IMR-90 (cell line): Measurements from ENCODE around the gene CCR9. TPM values are rescaled to one million over a fixed set of nuclear protein-coding genes. Genes with fewer than 3 reads are reported as not detected.

ENCODE experiments used
- ATAC-seq: fragments of 200-7000 bp; cut with Tn5 transposase; 2 replicates; pipeline ENCODE4 v1.9.1; 2020; ENCODE audit warnings: low read depth, mild to moderate bottlenecking, moderate library complexity
- BruUV-seq: library from RNA; stranded (reverse); fragments of 400-500 nt; replicated peaks from 2 replicates; lab custom pipeline; 2021; lab: Mats Ljungman, UMichigan
- CTCF ChIA-PET: fragments of 300-600 bp; formaldehyde crosslinking; extraction: SDS; loops from one replicate; lab custom pipeline; 2021; ENCODE audit warnings: antibody characterized with exemption; lab: Yijun Ruan, JAX
- POLR2A ChIA-PET: fragments of 300-600 bp; sonication (Branson Sonifier 250); formaldehyde crosslinking; loops from one replicate; lab custom pipeline; 2022; ENCODE audit warnings: antibody characterized with exemption; ENCODE audit not compliant: unreplicated experiment; lab: Charles Lee
- DNase-seq: peaks from one replicate; pipeline ENCODE4 v3.0.0; 2013
- H2AFZ ChIP-seq: replicated peaks from 2 replicates; pipeline ENCODE3; 2013; ENCODE audit warnings: low read length, mild to moderate bottlenecking; ENCODE audit not compliant: poor library complexity
- H2AK5ac ChIP-seq: 2 replicates; pipeline ENCODE4 v1.6.1; 2013; ENCODE audit warnings: low read depth, low read length, inconsistent platforms
- H2AK9ac ChIP-seq: replicated peaks from 2 replicates; pipeline ENCODE3; 2013; ENCODE audit warnings: mild to moderate bottlenecking, low read depth, low read length, moderate library complexity; ENCODE audit not compliant: poor library complexity
- H2BK120ac ChIP-seq: 2 replicates; pipeline ENCODE4 v1.6.1; 2013; ENCODE audit warnings: low read depth, low read length, inconsistent platforms
- H2BK15ac ChIP-seq: 3 replicates; pipeline ENCODE4 v1.6.1; 2013; ENCODE audit warnings: low read depth, low read length, inconsistent platforms
- H2BK20ac ChIP-seq: 2 replicates; pipeline ENCODE4 v1.6.1; 2013; ENCODE audit warnings: low read depth, mild to moderate bottlenecking, inconsistent platforms, low read length, moderate library complexity
- H2BK5ac ChIP-seq: 2 replicates; pipeline ENCODE4 v1.6.1; 2013; ENCODE audit warnings: mild to moderate bottlenecking, low read depth, low read length, inconsistent platforms; ENCODE audit not compliant: poor library complexity, severe bottlenecking
- H3K14ac ChIP-seq: replicated peaks from 2 replicates; pipeline ENCODE4 v1.6.1; 2013; ENCODE audit warnings: low read depth, low read length, inconsistent platforms
- H3K18ac ChIP-seq: 2 replicates; pipeline ENCODE4 v1.6.1; 2013; ENCODE audit warnings: low read depth, low read length, control low read depth
- H3K23ac ChIP-seq: 2 replicates; pipeline ENCODE4 v1.6.1; 2013; ENCODE audit warnings: low read depth, low read length, inconsistent platforms
- H3K27ac ChIP-seq: 2 replicates; pipeline ENCODE4 v1.5.1; 2013; ENCODE audit warnings: mild to moderate bottlenecking, control low read depth, low read length; ENCODE audit not compliant: insufficient read depth
- H3K27me3 ChIP-seq: 2 replicates; pipeline ENCODE4 v1.6.1; 2013; ENCODE audit warnings: low read length; ENCODE audit not compliant: control insufficient read depth, insufficient read depth
- H3K36me3 ChIP-seq: 2 replicates; pipeline ENCODE4 v1.6.1; 2013; ENCODE audit warnings: low read length, mixed read lengths; ENCODE audit not compliant: control insufficient read depth, insufficient read depth
- H3K4ac ChIP-seq: 2 replicates; pipeline ENCODE4 v1.6.1; 2013; ENCODE audit warnings: low read depth, low read length, inconsistent platforms
- H3K4me1 ChIP-seq: 2 replicates; pipeline ENCODE4 v1.6.1; 2013; ENCODE audit warnings: low read length, mixed read lengths; ENCODE audit not compliant: control insufficient read depth, insufficient read depth
- H3K4me2 ChIP-seq: 2 replicates; pipeline ENCODE4 v1.6.1; 2013; ENCODE audit warnings: low read depth, mild to moderate bottlenecking, control low read depth, low read length, moderate library complexity
- H3K4me3 ChIP-seq: 2 replicates; pipeline ENCODE4 v1.5.1; 2013; ENCODE audit warnings: low read depth, mild to moderate bottlenecking, control low read depth, low read length, moderate library complexity; ENCODE audit not compliant: insufficient read depth
- H3K56ac ChIP-seq: 2 replicates; pipeline ENCODE4 v1.6.1; 2013; ENCODE audit warnings: low read length, inconsistent platforms; ENCODE audit not compliant: insufficient read depth; ENCODE audit errors: extremely low read depth
- H3K79me1 ChIP-seq, 2 experiments: 2 replicates each; pipeline ENCODE4 v1.6.1; 2013; ENCODE audit warnings: low read length in 2 of 2, inconsistent platforms in 1 of 2, low read depth in 1 of 2
- H3K9ac ChIP-seq: 2 replicates; pipeline ENCODE4 v1.6.1; 2013; ENCODE audit warnings: low read depth, low read length, control low read depth
- H3K9me1 ChIP-seq: 2 replicates; pipeline ENCODE4 v1.6.1; 2013; ENCODE audit warnings: low read length, inconsistent platforms; ENCODE audit not compliant: insufficient read depth
- H3K9me3 ChIP-seq: 2 replicates; pipeline ENCODE4 v1.6.1; 2013; ENCODE audit warnings: low read length; ENCODE audit not compliant: control insufficient read depth, insufficient read depth
- H4K20me1 ChIP-seq: 2 replicates; pipeline ENCODE4 v1.6.1; 2013; ENCODE audit warnings: low read length, inconsistent platforms; ENCODE audit not compliant: insufficient read depth
- H4K5ac ChIP-seq: 2 replicates; pipeline ENCODE4 v1.6.1; 2013; ENCODE audit warnings: mild to moderate bottlenecking, low read depth, low read length, control low read depth
- H4K8ac ChIP-seq, 2 experiments: 2 replicates each; pipeline ENCODE4 v1.6.1; 2013; ENCODE audit warnings: low read depth in 2 of 2, low read length in 2 of 2, control low read depth in 1 of 2, inconsistent platforms in 1 of 2
- H4K91ac ChIP-seq: 2 replicates; pipeline ENCODE4 v1.6.1; 2013; ENCODE audit warnings: low read depth, low read length, inconsistent platforms; ENCODE audit not compliant: insufficient read depth
- BHLHE40 ChIP-seq: fragments of 150-350 bp; IDR thresholded peaks from 2 replicates; pipeline ENCODE4 v1.6.1; 2016; ENCODE audit warnings: mild to moderate bottlenecking, low read depth, low read length
- CEBPB ChIP-seq: IDR thresholded peaks from 2 replicates; pipeline ENCODE4 v1.6.1; 2012; ENCODE audit warnings: low read depth, low read length, improper control_type of control experiment
- CHD1 ChIP-seq: IDR thresholded peaks from 2 replicates; pipeline ENCODE4 v1.6.1; 2012; ENCODE audit warnings: low read depth, low read length, improper control_type of control experiment
- FOS ChIP-seq: fragments of 150-350 bp; IDR thresholded peaks from 2 replicates; pipeline ENCODE4 v1.6.1; 2016; ENCODE audit warnings: low read depth, low read length
- MAFK ChIP-seq: IDR thresholded peaks from 2 replicates; pipeline ENCODE4 v1.6.1; 2012; ENCODE audit warnings: low read depth, low read length, improper control_type of control experiment
- MAZ ChIP-seq: IDR thresholded peaks from 2 replicates; pipeline ENCODE4 v1.6.1; 2012; ENCODE audit warnings: low read depth, mild to moderate bottlenecking, low read length, improper control_type of control experiment, moderate library complexity, borderline replicate concordance
- MXI1 ChIP-seq: IDR thresholded peaks from 2 replicates; pipeline ENCODE4 v1.6.1; 2012; ENCODE audit warnings: low read depth, mild to moderate bottlenecking, low read length, moderate library complexity, borderline replicate concordance
- NFE2L2 ChIP-seq: fragments of 150-350 bp; IDR thresholded peaks from 2 replicates; pipeline ENCODE4 v1.6.1; 2016; ENCODE audit warnings: low read depth, mild to moderate bottlenecking, low read length
- POLR2A ChIP-seq: IDR thresholded peaks from 2 replicates; pipeline ENCODE4 v1.6.1; 2012; ENCODE audit warnings: mild to moderate bottlenecking, low read depth, low read length
- RAD21 ChIP-seq: IDR thresholded peaks from 2 replicates; pipeline ENCODE4 v1.6.1; 2012; ENCODE audit warnings: low read length, improper control_type of control experiment
- RCOR1 ChIP-seq: IDR thresholded peaks from 2 replicates; pipeline ENCODE4 v1.6.1; 2012; ENCODE audit warnings: mild to moderate bottlenecking, low read length, improper control_type of control experiment; ENCODE audit not compliant: insufficient replicate concordance
- RFX5 ChIP-seq: IDR thresholded peaks from 2 replicates; pipeline ENCODE4 v1.8.0; 2012; ENCODE audit warnings: low read depth, mild to moderate bottlenecking, low read length, moderate library complexity
- SMC3 ChIP-seq: fragments of 150-350 bp; IDR thresholded peaks from 2 replicates; pipeline ENCODE4 v1.6.1; 2016; ENCODE audit warnings: low read depth, mild to moderate bottlenecking, antibody characterized with exemption, low read length, moderate library complexity
- WGBS, 2 experiments: methylation state at CpG; one replicate each; pipeline versions ENCODE4 v1.1.5 to v1.1.7; 2013; ENCODE audit warnings: missing lambda C conversion rate in 2 of 2; ENCODE audit not compliant: insufficient read length in 1 of 2; ENCODE audit errors: extremely low coverage in 2 of 2; 5-methylcytosine and 5-hydroxymethylcytosine counted together
- dilution Hi-C: fragments of 300-500 bp; cut with HindIII; formaldehyde crosslinking; loops from one replicate; pipeline ENCODE4 v1.14.3; 2018; ENCODE audit warnings: low sequenced_read_pairs; ENCODE audit not compliant: unreplicated experiment
- in situ Hi-C: fragments of 300-500 bp; cut with MboI; formaldehyde crosslinking; loops from 3 replicates; pipeline ENCODE4 v1.14.3; 2019; ENCODE audit warnings: low sequenced_read_pairs, inconsistent platforms, mixed read lengths
- intact Hi-C: fragments of 100-400 bp; cut with micrococcal nuclease; formaldehyde crosslinking; loops from 2 replicates; pipeline ENCODE4 v1.10.0; 2022
- polyA plus RNA-seq, 3 experiments: library from polyadenylated mRNA; depleted of rRNA; stranded (reverse); fragments of >200 nt; gene quantifications; 2 replicates each; pipeline ENCODE4 v1.2.3, GENCODE V29; 2012; ENCODE audit warnings: low replicate concordance in 1 of 3
- total RNA-seq: library from RNA; depleted of rRNA; stranded (reverse); fragments of >200 nt; gene quantifications from 2 replicates; pipeline ENCODE4 v1.2.3, GENCODE V29; 2012
- TF ChIP-seq, protein P1 (sequence below): conservative IDR thresholded peaks from 2 replicates; pipeline ENCODE4 v1.5.1; 2012; ENCODE audit warnings: mild to moderate bottlenecking, low read depth, low read length, improper control_type of control experiment
- TF ChIP-seq, protein P2 (sequence below): fragments of 150-350 bp; IDR thresholded peaks from 2 replicates; pipeline ENCODE4 v1.6.1; 2017; ENCODE audit warnings: mild to moderate bottlenecking, antibody characterized with exemption, low read length, low read depth

CCR9 gene
- total and polyA plus RNA-seq, 2 of the 4 experiments (the other 2 are of a cell fraction) = not detected

DNA sequence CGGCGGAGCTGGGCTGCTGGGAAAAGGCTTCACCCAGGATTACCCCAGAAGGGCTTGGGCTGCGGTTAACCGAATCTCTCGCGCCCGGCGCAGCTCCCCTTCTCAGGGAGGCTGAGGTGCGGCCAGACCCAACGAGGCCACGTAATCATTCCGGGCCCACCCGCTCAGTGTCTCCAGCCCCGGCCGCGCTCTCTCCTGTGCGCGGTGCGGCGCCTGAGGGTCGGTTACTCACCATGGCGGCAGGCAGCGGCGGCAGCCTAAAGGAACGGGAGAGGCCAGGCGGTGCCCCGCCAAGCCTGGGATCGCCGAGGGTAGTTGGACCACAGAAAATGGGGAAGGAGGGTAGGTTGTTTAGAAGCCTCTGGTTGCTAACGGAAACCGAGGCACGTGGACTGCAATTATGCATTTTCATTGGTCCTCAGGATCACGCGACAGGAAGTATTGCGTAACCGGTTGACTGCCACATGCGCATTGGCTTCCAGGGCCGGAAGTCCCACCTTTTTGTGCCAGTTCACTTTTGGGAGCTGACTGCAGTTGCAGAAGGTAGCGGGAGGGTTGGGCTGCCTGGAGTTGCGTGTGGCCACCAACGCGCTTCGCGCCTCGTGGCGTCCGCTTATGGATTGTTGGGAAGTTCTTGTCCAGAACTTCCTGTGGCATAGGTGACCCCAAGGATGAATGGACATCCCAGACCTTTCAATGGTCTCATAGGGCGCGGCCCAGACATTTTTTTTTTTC, 44.4 kb upstream of the CCR9 start, which contains the start of gene LZTFL1:
TSS of gene LZTFL1 (minus strand) at position 363 of the 735 bp plus-strand sequence. CDS start at position 235, 128 bp downstream.
- Histone ChIP-seq H2AK9ac (peak within 1 kb of the TSS; percentile 48), H3K4me3 (peak within 1 kb of the TSS; percentile 63), H2BK15ac (no peak within 1 kb of the TSS), H3K9ac (peak within 1 kb of the TSS; percentile 47), H3K27me3 (peaks cover 4% of the 10 kb centered on the region), H3K18ac (no peak within 1 kb of the TSS), H2AK5ac (no peak within 1 kb of the TSS), H3K4me1 (0 out of 2 replicates have a peak, but pooled peaks cover 2% of the 10 kb centered on the region), H2BK5ac (no peak within 1 kb of the TSS), H3K14ac (peak within 1 kb of the TSS; percentile 81), H4K8ac (peak within 1 kb of the TSS; percentile 84 to 98), H4K91ac (peak within 1 kb of the TSS; percentile 73; the same call in 1 of the 2 replicates), H3K27ac (peak within 1 kb of the TSS; percentile 16; the same call in 1 of the 2 replicates), H3K9me1 (no peaks in the 10 kb centered on the region), H3K23ac (no peak within 1 kb of the TSS), H3K56ac (no peak within 1 kb of the TSS), H4K5ac (peak within 1 kb of the TSS; percentile 91), H2BK120ac (0 out of 2 replicates have a peak within 1 kb of the TSS, but pooled peaks have one; percentile 23), H3K79me1 (peaks cover 5% of the 10 kb centered on the region in 2 experiments; a peak in 1 of 4 replicates), H3K4me2 (peak within 1 kb of the TSS; percentile 82), H3K4ac (peak within 1 kb of the TSS; percentile 83), H4K20me1 (no peaks in the 10 kb centered on the region), H2BK20ac (no peak within 1 kb of the TSS), H3K9me3 (no peaks in the 10 kb centered on the region), H2AFZ (peak within 1 kb of the TSS; percentile 98), H3K36me3 (no peaks in the 10 kb centered on the region)
- BruUV-seq = no TSS peak
- WGBS, 2 experiments = 1% methylated on average over 29 of the region's 49 CpGs; no CpG with 5 or more reads in 1 of the 2 experiments
- peak; percentile 95 for ATAC-seq
- intact Hi-C loops (loop anchor here (5.0 kb wide), 1 partner anchor 235 kb away; no protein-coding TSS in a partner anchor), in situ Hi-C loops (no loop called here), dilution Hi-C loops (no loop called here)
- DNase-seq = peak; percentile 98
- CTCF ChIA-PET = interaction anchor here (1.0 to 1.1 kb wide), 2 partner anchors 65 to 87 kb away, joined by 3 read pairs; no protein-coding TSS in a partner anchor
- POLR2A ChIA-PET = no interaction called here
- TF ChIP-seq POLR2A = peak; percentile 58; the same call in 1 of the 2 replicates
- TF ChIP-seq MAFK = peak; percentile 24; the same call in 1 of the 2 replicates
- TF ChIP-seq, protein P1, sequence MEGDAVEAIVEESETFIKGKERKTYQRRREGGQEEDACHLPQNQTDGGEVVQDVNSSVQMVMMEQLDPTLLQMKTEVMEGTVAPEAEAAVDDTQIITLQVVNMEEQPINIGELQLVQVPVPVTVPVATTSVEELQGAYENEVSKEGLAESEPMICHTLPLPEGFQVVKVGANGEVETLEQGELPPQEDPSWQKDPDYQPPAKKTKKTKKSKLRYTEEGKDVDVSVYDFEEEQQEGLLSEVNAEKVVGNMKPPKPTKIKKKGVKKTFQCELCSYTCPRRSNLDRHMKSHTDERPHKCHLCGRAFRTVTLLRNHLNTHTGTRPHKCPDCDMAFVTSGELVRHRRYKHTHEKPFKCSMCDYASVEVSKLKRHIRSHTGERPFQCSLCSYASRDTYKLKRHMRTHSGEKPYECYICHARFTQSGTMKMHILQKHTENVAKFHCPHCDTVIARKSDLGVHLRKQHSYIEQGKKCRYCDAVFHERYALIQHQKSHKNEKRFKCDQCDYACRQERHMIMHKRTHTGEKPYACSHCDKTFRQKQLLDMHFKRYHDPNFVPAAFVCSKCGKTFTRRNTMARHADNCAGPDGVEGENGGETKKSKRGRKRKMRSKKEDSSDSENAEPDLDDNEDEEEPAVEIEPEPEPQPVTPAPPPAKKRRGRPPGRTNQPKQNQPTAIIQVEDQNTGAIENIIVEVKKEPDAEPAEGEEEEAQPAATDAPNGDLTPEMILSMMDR = no peak
- TF ChIP-seq CEBPB = peak; percentile 100
- no peak; the same call in 1 of the 2 replicates for TF ChIP-seq MAZ
- TF ChIP-seq SMC3 = no peak
- peak; percentile 59; the same call in 1 of the 2 replicates for TF ChIP-seq FOS
- no peak for TF ChIP-seq RAD21
- no peak for TF ChIP-seq RFX5
- TF ChIP-seq CHD1 = no peak
- TF ChIP-seq MXI1 = peak; percentile 92
- peak; percentile 97 for TF ChIP-seq BHLHE40
- no peak for TF ChIP-seq RCOR1
- TF ChIP-seq, protein P2, sequence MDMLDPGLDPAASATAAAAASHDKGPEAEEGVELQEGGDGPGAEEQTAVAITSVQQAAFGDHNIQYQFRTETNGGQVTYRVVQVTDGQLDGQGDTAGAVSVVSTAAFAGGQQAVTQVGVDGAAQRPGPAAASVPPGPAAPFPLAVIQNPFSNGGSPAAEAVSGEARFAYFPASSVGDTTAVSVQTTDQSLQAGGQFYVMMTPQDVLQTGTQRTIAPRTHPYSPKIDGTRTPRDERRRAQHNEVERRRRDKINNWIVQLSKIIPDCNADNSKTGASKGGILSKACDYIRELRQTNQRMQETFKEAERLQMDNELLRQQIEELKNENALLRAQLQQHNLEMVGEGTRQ = peak; percentile 99
- no peak for TF ChIP-seq NFE2L2
